GM12891 (cell line): ENCODE data around the gene GCC1.

Experiments
- POLR2A ChIP-seq: IDR thresholded peaks from 2 replicates; pipeline ENCODE4 v1.6.1; 2011; ENCODE audit warnings: low read depth, low read length, control low read depth
- POLR2AphosphoS5 ChIP-seq: IDR thresholded peaks from 2 replicates; pipeline ENCODE4 v1.6.1; 2011; ENCODE audit warnings: low read depth, low read length, control low read depth
- POU2F2 ChIP-seq: IDR thresholded peaks from 2 replicates; pipeline ENCODE4 v1.6.1; 2011; ENCODE audit warnings: low read depth, mild to moderate bottlenecking, control low read depth, low read length, moderate library complexity

- TF ChIP-seq POLR2A, result no peak
- TF ChIP-seq POU2F2, result no peak
- TF ChIP-seq POLR2AphosphoS5, result no peak; the same call in 1 of the 2 replicates
Measured at GRCh38 chr7:127588019-127588696, 2.8 kb upstream of the GCC1 start, which contains the start of gene ARF5.
